ENCODE measurements around the gene OPN5.

OPN5 gene

DNA sequence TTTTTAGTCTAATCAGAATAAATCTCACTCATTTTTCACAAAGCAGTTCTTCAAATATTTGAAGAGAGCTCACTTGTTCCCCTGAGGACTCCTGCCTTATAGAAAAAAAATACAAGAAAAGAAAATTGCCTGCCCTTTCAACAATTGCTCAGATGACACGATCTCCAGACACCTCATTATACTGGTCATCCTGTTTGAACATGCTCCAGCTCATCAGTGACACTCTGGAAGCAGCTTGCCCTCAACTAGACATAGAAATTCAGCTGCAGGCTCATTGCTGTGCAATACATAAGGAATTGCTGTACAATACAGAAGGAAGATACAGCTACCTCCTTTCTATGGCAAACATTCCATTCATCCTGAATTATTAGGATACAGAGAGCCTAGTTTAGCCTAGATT, 73.1 kb downstream of the OPN5 start:
- no peak overlapping the region for H3K27ac ChIP-seq
- H2AFZ ChIP-seq, result no peak overlapping the region
- no peaks in the 10 kb centered on the region for H3K79me2 ChIP-seq
- no peaks in the 10 kb centered on the region for H3K36me3 ChIP-seq (ENCODE audit: control insufficient read depth, insufficient read depth, low read length)
- H3K9ac ChIP-seq, result no peak overlapping the region
- H3K4me3 ChIP-seq (ENCODE audit: low read depth, low read length), result no peak overlapping the region
- no peaks in the 10 kb centered on the region for H3K27me3 ChIP-seq (ENCODE audit: control insufficient read depth, insufficient read depth, low read length)
- no peak overlapping the region for H3K4me2 ChIP-seq (ENCODE audit: low read length)
- TF ChIP-seq, protein P1, sequence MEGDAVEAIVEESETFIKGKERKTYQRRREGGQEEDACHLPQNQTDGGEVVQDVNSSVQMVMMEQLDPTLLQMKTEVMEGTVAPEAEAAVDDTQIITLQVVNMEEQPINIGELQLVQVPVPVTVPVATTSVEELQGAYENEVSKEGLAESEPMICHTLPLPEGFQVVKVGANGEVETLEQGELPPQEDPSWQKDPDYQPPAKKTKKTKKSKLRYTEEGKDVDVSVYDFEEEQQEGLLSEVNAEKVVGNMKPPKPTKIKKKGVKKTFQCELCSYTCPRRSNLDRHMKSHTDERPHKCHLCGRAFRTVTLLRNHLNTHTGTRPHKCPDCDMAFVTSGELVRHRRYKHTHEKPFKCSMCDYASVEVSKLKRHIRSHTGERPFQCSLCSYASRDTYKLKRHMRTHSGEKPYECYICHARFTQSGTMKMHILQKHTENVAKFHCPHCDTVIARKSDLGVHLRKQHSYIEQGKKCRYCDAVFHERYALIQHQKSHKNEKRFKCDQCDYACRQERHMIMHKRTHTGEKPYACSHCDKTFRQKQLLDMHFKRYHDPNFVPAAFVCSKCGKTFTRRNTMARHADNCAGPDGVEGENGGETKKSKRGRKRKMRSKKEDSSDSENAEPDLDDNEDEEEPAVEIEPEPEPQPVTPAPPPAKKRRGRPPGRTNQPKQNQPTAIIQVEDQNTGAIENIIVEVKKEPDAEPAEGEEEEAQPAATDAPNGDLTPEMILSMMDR (IDR thresholded peaks at IDR 0.05), result no peak
- no peaks in the 10 kb centered on the region for H3K9me3 ChIP-seq (ENCODE audit: control insufficient read depth, low read length)
- no peaks in the 10 kb centered on the region for H3K4me1 ChIP-seq

DNA sequence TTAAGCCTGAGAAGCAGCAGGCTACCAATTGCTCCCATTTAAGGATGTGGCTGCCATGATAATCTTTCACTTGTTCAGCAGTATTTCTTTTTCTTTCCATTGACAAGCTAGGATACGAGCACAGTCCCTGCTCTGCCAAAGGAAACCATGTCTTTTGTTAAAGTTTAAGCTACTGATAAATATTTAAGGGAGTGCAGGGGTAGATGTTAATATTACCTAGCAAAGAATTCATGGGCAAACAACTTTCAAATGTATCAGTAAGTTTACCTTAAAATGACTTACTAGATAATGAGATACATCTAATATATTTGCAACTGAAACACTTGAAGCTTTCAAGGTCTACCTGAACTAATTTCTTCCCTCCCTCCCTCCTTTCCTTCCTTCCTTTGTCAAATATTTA, 77.3 kb downstream of the OPN5 start:
- Histone ChIP-seq H3K27ac (no peak overlapping the region), H3K4me2 (ENCODE audit: low read length) (no peak overlapping the region), H3K27me3 (ENCODE audit: control insufficient read depth, insufficient read depth, low read length) (no peaks in the 10 kb centered on the region), H3K4me3 (ENCODE audit: low read depth, low read length) (no peak overlapping the region), H3K79me2 (no peaks in the 10 kb centered on the region), H2AFZ (no peak overlapping the region), H3K4me1 (no peaks in the 10 kb centered on the region), H3K9ac (no peak overlapping the region), H3K36me3 (ENCODE audit: control insufficient read depth, insufficient read depth, low read length) (no peaks in the 10 kb centered on the region), H3K9me3 (ENCODE audit: control insufficient read depth, low read length) (no peaks in the 10 kb centered on the region)
- TF ChIP-seq, protein P1 (IDR thresholded peaks at IDR 0.05), result no peak

DNA sequence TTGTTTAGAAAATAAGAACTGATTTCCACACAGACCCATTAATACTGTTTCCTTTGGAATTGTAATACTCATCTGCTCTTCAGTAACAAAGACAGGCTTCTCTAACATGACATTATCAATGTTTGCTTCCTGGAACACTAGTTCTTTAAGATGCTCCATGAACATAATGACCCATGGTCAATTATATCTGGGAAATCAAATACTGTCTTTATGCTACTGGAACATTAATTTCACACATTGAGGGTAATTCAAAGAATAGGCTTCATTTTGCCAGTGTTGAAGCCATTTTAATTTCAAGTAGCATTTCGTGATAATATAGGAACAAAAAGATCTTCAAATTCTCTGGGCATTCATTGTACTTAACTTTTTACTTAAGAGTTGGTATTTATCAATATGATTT, 80.9 kb downstream of the OPN5 start:
- Histone ChIP-seq H3K9me3 (ENCODE audit: control insufficient read depth, low read length) (no peaks in the 10 kb centered on the region), H3K27me3 (ENCODE audit: control insufficient read depth, insufficient read depth, low read length) (no peaks in the 10 kb centered on the region)
- TF ChIP-seq, protein P1 (IDR thresholded peaks at IDR 0.05), result no peak

DNA sequence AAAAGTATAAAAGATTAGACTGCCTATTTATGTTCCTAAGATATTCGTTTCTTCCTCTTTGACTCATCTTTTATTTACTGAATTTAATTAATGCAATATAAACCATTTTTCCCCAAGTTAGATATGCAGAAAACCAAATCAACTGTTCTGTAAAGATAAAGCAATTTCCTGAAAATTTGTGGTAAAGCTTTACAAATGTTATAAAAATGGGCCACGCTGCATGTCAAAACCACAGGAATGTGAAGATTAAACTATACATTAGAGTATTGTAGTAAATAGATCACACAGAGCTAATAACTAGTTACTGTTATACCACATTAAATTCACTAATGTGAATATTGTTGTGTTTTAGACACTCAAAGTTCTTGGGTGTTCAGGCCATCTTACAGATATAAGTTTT, 83.4 kb downstream of the OPN5 start:
- Histone ChIP-seq H3K9ac (no peak overlapping the region), H3K27ac (no peak overlapping the region), H3K4me3 (ENCODE audit: low read depth, low read length) (no peak overlapping the region), H2AFZ (no peak overlapping the region), H3K27me3 (ENCODE audit: control insufficient read depth, insufficient read depth, low read length) (no peaks in the 10 kb centered on the region), H3K4me1 (no peaks in the 10 kb centered on the region), H3K36me3 (ENCODE audit: control insufficient read depth, insufficient read depth, low read length) (no peaks in the 10 kb centered on the region), H3K4me2 (ENCODE audit: low read length) (no peak overlapping the region), H3K9me3 (ENCODE audit: control insufficient read depth, low read length) (no peaks in the 10 kb centered on the region), H3K79me2 (no peaks in the 10 kb centered on the region)
- TF ChIP-seq, protein P1 (IDR thresholded peaks at IDR 0.05), result no peak

More for the DNA sequence above, 80.9 kb downstream of the OPN5 start:
- Histone ChIP-seq H3K4me1 (no peaks in the 10 kb centered on the region), H3K4me3 (ENCODE audit: low read depth, low read length) (no peak overlapping the region), H3K27ac (no peak overlapping the region), H3K36me3 (ENCODE audit: control insufficient read depth, insufficient read depth, low read length) (no peaks in the 10 kb centered on the region), H3K79me2 (no peaks in the 10 kb centered on the region), H3K4me2 (ENCODE audit: low read length) (no peak overlapping the region), H3K9ac (no peak overlapping the region), H2AFZ (no peak overlapping the region)

DNA sequence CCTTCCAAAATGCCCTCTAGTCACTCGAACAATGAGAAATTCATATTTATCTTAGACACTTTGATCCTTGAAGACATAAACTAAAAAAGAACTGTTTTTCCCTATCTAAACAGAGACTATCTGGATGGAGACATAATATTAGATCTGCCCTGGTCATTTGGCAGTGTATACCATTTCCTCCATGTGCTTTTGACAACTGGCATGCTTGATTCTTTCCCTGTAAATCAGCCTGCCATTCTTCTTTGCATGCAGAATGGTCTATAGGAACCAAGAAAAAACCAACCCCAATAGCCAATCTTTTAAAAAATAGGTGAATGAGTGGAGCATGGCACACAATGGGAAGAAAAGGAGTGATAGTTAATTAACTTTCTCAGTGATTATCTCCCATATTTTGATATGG, 93.8 kb downstream of the OPN5 start:
- H3K4me2 ChIP-seq (ENCODE audit: low read length), result no peak overlapping the region
- H3K4me3 ChIP-seq (ENCODE audit: low read depth, low read length), result no peak overlapping the region
- H3K79me2 ChIP-seq, result no peaks in the 10 kb centered on the region
- H2AFZ ChIP-seq, result no peak overlapping the region
- H3K36me3 ChIP-seq (ENCODE audit: control insufficient read depth, insufficient read depth, low read length), result no peaks in the 10 kb centered on the region
- H3K4me1 ChIP-seq, result no peaks in the 10 kb centered on the region
- H3K9me3 ChIP-seq (ENCODE audit: control insufficient read depth, low read length), result no peaks in the 10 kb centered on the region
- no peak overlapping the region for H3K9ac ChIP-seq
- no peak overlapping the region for H3K27ac ChIP-seq
- no peaks in the 10 kb centered on the region for H3K27me3 ChIP-seq (ENCODE audit: control insufficient read depth, insufficient read depth, low read length)
- TF ChIP-seq, protein P1 (IDR thresholded peaks at IDR 0.05), result no peak

Measured in parathyroid adenoma (tissue), 2 donors.